T follicular helper cell (primary cell): Measurements from ENCODE around the gene FGF4.

Experiments used
- DNase-seq: peaks from one replicate; pipeline ENCODE4 v3.0.0-alpha.2; 2020; ENCODE audit warnings: low read depth
- total RNA-seq, 2 experiments: gene quantifications; one replicate each; lab custom pipeline; 2026; lab: John Stamatoyannopoulos, UW

FGF4 gene
- total RNA-seq, result 0 to 0.06 reads per million in 2 experiments

DNA sequence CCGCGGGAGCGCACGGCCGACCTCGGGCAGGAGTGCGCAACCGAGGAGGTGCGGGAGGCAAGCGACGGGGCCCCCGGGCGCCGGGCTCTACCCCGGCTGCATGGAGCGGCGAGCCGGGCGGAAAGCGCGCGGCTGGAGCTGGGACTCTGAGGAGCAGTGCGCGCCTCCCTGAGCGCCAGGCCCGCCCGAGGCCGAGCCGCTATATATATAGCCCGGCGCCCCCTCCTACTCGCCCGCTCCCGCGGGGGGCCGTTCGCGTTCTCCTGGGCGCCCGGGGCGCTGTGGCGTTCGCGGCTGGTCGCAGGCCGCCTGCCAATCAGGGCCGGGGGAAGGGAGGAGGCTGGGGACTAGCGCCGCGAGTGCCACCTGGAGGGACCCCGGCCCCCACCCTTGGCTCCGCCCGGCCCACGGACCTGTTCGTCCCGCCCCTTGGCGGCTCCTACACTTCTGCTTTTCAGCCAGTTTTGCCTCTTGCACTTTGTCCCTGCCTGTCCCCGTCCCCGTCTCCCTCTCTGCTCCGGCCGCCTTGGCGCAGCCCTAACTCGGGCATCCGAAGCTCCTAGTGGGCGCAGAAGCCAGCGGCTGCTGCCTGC, at the start of gene FGF4:
TSS of gene FGF4 (minus strand) at position 179 of the 593 bp plus-strand sequence. CDS start 257 bp downstream, outside the sequence.
- DNase-seq, result no peak

DNA sequence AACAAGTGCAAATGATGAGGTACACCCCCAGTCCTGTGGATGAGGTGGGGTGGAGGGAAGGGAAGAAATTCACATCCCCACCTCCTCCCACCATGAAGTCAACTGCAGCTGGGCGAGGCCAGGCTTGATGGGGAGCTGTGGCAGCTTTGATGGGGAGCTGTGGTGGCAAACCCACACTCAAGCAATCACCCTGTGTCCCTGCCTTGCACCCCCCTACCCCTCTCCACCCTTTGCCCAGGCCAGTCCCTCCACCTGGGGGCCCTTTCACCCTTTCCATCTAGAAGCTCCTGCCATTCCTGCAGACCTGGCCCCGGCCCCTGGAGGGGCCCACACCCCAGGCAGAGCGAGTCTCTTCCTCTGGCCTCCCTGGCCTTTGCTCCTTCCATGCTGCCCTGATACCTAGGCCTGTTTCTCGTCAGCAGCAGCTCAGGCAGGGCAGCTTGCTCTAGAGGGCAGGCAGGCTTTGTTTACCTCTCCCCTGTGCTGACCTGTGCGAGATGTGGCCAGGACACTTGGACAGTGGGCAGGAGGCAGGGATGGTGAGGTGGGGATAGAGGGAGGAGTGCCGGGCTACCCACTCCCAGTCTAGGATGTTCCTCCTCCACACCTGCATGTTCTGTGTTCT, 48.6 kb upstream of the FGF4 start:
- DNase-seq, result no peak

DNA sequence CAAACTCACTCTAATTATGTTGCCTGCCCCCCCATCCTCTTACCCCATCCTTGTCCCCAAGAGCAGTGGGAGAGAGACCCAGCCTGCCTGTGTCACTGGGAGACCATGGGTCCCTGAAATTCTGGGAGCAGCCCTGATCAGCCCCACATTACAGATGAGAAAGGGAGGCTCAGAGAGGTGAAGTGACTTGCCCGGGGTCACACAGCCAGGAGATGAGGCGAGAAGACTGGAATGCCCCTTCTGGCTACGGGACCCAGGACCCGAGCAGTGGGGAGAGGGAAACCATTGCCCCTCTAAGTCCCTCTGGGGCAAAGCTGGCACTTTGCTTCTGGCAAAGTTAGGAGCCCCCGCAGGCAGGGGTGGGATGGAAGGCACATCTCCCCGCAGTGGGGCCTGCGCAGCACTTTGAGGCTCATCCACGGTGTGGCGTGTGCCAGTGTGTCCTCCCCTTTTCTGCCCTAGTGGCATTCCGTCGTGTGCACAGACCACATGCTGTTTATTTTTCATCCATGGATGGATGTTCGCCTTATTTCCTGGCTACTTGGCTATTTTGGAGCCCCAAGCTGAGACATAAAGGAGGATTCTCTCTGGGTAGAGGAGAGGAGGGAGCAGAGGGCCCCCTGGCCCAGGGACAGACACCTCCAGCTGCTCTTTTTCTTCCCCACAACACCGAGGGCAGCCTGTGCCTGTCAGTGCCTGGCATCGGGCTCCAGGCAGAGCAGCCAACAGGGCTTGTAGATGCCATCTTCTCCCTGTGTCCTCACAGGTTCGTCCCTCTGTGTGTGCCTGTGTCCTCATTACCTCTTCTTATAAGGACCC, 47.7 kb upstream of the FGF4 start:
- no peak for DNase-seq

- DNase-seq, result no peak
Observed at GRCh38 chr11:69821511-69822040, 46.4 kb upstream of the FGF4 start.

DNA sequence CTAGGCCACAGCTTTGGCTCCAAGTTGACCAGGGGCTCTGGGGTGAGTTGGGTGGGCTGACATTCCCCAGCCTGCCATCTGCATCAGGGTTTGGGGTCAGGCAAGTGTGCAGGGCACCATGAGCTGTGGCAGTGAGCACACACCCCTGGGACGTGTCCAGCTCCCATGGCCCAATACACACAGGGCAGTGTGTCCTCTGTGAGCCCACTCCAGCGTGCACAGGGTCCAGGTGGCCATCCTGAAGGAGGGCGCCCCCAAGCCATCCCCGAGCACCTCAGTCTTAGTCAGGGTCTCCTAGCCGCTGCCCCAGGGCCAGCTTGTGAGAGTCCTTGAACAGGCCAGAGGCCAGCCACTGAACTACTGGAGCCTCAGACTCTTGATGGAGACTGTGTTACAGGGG, 45.3 kb upstream of the FGF4 start:
- DNase-seq, result no peak

- no peak for DNase-seq
Observed at GRCh38 chr11:69819541-69820070, 44.5 kb upstream of the FGF4 start.

DNA sequence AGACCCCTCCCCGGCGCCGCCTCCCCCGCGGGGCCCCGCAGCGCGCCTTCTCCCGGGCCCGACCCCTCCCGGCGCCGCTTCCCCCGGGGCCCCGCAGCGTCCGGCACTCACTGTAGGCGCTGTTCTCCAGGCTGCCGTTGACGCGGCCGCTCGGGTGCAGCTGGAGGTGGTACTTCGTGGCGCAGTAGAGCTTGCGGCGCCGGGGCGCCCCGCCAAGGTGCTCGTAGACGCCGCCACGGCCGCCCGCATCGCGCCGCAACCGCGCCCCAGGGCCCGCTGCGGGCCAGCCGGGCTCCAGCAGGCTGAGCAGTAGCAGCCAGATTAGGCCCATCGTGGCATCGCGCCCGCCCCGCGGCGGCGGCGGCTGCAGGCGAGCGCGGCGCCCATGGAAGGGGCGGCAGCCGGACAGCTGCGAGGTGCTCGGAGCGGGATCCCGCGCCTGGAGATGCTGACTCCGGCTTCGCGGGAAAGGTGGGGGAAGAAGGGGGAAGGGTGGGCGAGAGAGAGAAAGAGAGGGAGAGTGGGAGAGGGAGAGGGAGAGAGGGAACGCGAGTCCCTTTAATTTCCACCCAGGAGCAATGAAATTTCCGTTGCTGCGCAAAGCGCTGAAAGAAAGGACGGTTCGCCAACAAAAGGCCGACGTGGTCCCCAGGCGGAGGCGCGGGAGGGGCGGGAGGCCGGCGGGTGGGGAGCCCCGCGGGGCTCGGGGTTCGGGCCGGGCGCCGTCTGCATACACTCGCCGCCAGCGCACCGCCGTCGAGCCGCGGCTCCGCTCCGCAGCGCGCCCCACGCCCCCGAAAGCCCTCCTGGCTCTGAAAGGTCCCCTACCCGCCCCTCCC, 43.7 kb upstream of the FGF4 start, which contains the start of gene FGF3:
TSS of gene FGF3 (minus strand) at position 814 of the 839 bp plus-strand sequence. CDS start at position 331, 483 bp downstream.
- no peak for DNase-seq

- DNase-seq, result no peak
Observed at GRCh38 chr11:69818231-69818602, 43.1 kb upstream of the FGF4 start.

DNA sequence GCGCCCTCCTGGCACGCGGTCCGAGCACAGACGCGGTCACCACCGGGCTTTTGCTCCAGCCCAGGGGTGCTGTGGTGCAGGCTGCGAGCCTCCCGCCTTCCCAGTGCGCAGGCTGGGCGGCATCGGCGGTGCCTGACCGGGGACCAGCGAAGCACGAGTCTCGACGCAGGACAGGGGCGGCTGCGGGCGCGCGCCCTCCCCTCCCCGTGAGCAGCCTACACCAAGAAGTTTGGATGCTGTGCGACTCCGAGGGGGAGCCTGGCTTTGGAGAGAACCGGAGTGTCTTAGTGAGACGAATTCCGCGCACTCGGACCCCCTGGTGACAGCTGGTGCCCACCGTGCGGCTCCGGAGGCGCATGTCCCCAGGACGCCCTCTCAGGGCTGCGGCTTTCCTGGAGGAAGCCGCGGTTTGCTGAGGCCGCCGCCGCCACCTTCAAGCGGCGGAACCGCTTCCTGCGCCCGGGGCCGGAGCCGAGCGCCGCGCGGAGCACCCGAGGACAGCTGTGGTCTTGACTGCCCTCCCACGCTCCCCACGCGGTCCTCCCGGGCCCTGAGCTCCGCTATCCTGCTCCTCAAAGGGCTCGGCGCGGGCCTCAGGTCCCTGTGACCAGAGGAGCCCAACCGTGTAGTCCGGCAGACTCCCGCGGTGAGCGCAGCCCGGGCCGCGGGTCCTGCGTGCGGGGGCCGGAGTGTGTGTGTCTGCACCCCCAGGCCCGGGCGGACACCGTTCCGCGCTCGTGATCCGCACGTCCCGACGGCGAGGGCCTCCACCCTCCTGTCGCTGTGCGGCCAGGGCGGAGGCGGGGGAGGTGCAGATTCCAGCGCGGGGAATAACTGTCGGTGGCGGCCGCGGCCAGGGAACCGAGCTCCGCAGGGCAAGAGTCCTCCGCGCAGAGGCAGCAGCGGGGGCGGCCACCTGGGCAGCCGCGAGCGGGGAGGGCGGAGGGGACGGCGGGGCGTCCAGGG, 42.4 kb upstream of the FGF4 start:
- DNase-seq, result no peak

DNA sequence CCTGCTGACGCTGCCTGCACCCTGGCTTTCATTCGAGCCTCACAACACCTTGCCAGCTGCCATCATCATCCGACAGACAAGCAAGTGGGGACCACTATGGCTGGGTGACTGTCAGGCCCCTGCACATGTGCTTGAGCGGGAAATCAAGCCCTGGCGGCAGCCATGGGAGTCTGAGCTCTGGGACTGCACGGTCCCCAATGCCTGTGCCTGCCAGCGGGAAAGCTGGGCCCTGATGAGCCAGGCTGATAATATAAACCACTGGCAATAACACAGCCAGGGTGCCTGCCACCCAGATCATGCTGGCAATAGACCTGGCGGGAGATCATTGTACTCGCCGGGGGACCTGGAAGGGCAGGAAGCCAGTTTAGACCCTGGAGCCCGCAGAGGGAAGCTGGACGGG, 41.5 kb upstream of the FGF4 start:
- DNase-seq, result no peak

DNA sequence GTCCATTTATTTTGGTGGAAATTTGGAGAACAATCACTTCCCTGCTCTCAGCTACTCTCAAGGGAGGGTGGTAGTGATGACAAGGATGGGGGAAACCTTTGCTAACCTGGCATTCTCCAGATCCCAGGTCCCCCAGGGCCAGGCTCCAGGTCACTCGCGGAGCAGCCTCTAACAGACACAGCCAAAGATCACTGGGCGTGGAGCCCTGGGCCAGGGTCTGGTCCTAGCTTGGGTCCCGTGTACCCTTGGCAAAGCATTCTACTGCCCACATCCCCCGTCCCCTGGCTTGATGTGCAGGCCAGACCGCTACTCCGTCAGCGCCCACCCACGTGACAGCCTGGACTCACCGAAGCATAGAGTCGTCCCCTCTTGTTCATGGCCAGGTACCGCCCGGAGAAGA, 40.8 kb upstream of the FGF4 start:
- DNase-seq, result no peak

DNA sequence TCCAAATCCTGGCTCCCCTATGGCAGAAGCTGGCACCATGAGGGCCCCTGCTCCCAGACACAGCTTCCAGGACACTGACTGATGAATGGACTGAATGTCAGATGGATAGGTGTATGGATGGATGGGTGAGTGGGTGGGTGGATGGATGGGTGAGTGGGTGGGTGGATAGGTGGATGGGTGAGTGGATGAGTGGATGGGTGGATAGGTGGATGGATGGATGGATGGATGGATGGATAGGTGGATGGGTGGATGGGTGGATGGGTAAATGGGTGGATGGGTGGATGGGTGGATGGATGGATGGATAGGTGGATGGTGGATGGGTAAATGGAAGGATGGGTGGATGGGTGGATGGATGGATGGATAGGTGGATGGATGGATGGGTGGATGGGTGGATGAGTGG, 39.8 kb upstream of the FGF4 start:
- DNase-seq, result no peak

DNA sequence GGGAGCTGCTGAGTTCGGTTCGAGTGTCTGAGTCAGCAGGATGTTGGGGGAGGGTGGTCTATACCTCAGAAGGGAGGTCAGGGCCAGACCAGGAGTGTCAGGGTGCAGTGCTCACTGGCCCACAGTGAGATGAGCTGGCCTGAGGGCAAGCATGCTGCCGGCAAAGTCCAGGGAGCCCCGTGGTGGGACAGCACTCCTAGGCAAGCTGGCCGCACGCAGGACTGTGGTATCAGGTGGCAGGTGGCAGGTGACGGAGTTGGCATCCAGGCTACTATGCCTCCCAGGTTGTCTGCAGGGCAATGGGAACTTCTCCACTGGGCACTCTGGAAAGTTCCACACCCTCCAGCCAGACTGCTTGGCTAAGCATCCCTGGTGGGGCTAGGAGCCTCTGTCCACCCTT, 39.3 kb upstream of the FGF4 start:
- no peak for DNase-seq

- no peak for DNase-seq
Observed at GRCh38 chr11:69813839-69814238, 38.7 kb upstream of the FGF4 start.

DNA sequence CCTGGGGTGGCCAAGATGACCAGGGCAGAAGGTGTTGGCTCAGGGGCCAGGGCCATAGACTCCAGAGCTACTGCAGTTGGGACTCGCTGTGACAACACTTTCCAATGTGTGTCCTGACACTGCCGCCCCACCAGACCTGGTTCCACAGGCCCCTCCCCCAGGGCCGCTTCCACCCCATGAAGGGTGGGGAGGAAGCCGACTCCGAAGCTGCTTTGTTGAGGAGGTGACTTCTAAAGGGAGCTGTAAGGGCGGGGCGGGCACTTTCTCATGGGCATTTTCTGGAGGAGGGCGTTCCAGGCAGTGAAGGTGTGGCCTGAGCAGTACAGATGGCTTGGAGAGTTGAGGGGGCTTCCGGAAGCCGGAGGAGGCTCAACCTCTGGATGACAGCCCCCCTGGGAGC, 37.8 kb upstream of the FGF4 start:
- DNase-seq, result no peak

GRCh38 chr11:69812256-69812655, 37.1 kb upstream of the FGF4 start:
- no peak for DNase-seq

DNA sequence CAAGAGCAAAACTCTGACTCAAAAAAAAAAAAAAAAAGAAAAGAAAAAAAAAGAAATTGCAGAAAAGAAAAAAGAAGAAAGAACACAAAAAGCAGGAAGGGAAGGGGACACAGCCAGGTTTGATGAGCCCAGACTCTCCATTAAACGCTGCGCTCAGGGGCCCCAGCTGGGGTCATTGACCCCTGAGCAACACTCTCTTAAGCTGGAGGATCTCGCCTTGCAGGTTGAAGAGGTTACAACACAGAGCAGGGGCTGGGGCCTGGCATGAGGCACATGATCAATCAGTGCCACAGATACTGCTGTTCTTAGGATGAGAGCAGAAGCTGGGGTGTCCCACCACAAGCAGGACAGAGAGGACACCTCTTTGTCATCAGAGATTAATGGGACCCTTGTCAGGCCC, 36.3 kb upstream of the FGF4 start:
- no peak for DNase-seq

- DNase-seq, result no peak
Observed at GRCh38 chr11:69810289-69811118, 35.4 kb upstream of the FGF4 start.

GRCh38 chr11:69808667-69809086, 33.5 kb upstream of the FGF4 start:
- no peak for DNase-seq
